ENCODE measurements around the gene KRTAP10-4. TPM values are rescaled to one million over a fixed set of nuclear protein-coding genes. Genes with fewer than 3 reads are reported as not detected.

The KRTAP10-4 gene
- total RNA-seq, 1 donor from 2014 or later, result not detected

- Mint-ChIP-seq H3K27me3 (ENCODE audit: low read depth) (peaks cover 13% of the 10 kb centered on the region), H3K4me3 (ENCODE audit: unreplicated experiment) (no peak overlapping the region), H3K4me1 (ENCODE audit: low read depth) (no peaks in the 10 kb centered on the region), H3K9me3 (ENCODE audit: low read depth) (no peaks in the 10 kb centered on the region), H3K27ac (ENCODE audit: unreplicated experiment) (no peak overlapping the region), H3K36me3 (ENCODE audit: low read depth) (no peaks in the 10 kb centered on the region)
- peak; percentile 51 for DNase-seq (ENCODE audit: low spot score)
- TF ChIP-seq, protein P1, sequence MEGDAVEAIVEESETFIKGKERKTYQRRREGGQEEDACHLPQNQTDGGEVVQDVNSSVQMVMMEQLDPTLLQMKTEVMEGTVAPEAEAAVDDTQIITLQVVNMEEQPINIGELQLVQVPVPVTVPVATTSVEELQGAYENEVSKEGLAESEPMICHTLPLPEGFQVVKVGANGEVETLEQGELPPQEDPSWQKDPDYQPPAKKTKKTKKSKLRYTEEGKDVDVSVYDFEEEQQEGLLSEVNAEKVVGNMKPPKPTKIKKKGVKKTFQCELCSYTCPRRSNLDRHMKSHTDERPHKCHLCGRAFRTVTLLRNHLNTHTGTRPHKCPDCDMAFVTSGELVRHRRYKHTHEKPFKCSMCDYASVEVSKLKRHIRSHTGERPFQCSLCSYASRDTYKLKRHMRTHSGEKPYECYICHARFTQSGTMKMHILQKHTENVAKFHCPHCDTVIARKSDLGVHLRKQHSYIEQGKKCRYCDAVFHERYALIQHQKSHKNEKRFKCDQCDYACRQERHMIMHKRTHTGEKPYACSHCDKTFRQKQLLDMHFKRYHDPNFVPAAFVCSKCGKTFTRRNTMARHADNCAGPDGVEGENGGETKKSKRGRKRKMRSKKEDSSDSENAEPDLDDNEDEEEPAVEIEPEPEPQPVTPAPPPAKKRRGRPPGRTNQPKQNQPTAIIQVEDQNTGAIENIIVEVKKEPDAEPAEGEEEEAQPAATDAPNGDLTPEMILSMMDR (IDR thresholded peaks at IDR 0.05), result no peak
Measured at GRCh38 chr21:44527156-44527982, 46.2 kb upstream of the KRTAP10-4 start.

DNA sequence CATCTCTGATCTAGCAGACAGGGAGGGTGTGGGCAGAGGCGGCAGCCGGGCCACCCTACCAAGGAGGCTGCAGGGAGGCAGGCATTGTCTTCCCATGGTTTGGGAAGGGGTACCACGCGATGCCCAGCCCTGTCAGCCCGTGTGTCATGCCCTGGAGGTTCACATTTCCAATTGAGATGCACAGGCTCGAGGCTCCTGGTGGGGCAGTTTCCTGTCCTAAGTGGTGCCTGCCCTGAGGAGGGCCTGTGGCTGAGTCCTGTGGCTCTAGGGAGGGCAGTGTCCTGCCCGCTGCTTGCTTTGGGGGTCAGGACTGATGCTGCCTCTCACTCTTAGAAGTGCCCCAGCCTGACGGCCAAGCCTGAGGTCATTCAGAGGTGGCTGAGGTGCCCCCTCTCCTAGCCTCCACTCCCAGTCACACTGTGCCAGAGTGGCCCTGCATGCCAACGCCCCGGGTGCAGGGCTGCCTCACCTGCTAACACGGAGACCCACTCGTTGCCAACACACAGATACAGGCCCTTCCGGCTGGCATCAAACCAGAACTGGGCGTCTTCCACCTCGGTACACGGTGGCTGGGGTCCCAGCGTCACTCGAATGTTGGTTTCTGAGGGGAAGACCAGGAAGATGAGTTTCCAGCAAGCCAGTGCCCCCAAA, 45.4 kb upstream of the KRTAP10-4 start:
- no peaks in the 10 kb centered on the region for H3K36me3 Mint-ChIP-seq (ENCODE audit: low read depth)
- peaks cover 13% of the 10 kb centered on the region for H3K27me3 Mint-ChIP-seq (ENCODE audit: low read depth)
- H3K4me3 Mint-ChIP-seq (ENCODE audit: unreplicated experiment), result no peak overlapping the region
- no peak overlapping the region for H3K27ac Mint-ChIP-seq (ENCODE audit: unreplicated experiment)
- DNase-seq (ENCODE audit: low spot score), result peak; percentile 84
- H3K4me1 Mint-ChIP-seq (ENCODE audit: low read depth), result no peaks in the 10 kb centered on the region
- TF ChIP-seq, protein P1 (IDR thresholded peaks at IDR 0.05), result no peak
- no peaks in the 10 kb centered on the region for H3K9me3 Mint-ChIP-seq (ENCODE audit: low read depth)

DNA sequence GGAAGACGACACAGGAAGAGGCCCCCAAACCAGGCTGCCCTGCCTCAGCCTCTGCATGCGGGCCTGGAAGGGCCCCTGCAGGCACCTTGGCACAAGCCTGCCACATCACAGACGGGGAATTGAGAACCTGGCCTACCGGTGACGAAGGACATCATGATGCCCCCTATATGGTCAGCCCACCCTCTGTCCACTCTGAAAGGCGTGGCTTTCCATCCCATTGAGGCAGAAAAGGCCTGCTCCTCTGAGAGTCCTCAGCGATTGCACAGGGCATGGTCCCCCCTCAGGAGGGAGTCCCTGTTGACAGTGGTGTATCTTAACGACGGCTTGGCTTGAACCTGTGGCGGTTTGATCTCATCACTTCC, 44.9 kb upstream of the KRTAP10-4 start:
- DNase-seq (ENCODE audit: low spot score), result no peak
- TF ChIP-seq, protein P1 (IDR thresholded peaks at IDR 0.05), result no peak
- H3K4me3 Mint-ChIP-seq (ENCODE audit: unreplicated experiment), result no peak overlapping the region
- H3K36me3 Mint-ChIP-seq (ENCODE audit: low read depth), result no peaks in the 10 kb centered on the region
- peaks cover 13% of the 10 kb centered on the region for H3K27me3 Mint-ChIP-seq (ENCODE audit: low read depth)
- H3K9me3 Mint-ChIP-seq (ENCODE audit: low read depth), result no peaks in the 10 kb centered on the region
- H3K4me1 Mint-ChIP-seq (ENCODE audit: low read depth), result no peaks in the 10 kb centered on the region
- no peak overlapping the region for H3K27ac Mint-ChIP-seq (ENCODE audit: unreplicated experiment)

DNA sequence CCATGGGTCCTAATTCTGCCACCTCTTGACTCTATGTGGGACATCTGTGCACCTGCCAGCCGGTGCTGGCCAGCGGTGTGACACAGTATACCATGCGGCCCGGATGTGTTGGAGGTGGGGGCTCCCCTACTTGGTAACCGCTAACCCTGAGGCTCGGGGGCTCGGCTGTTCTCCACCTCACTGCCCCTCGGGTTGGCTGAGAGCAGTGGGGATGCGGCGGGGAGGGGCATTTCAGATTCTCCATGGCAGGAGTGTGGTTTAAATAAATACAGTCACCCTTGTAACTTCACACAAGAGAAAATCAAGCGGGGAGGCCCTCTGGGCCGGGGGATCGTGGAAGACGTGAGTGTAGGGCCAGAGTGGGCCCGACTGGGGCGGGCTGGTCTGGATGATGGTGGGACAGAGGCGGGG, 44.5 kb upstream of the KRTAP10-4 start:
- no peak overlapping the region for H3K4me3 Mint-ChIP-seq (ENCODE audit: unreplicated experiment)
- peak; percentile 81 for DNase-seq (ENCODE audit: low spot score)
- no peaks in the 10 kb centered on the region for H3K36me3 Mint-ChIP-seq (ENCODE audit: low read depth)
- H3K27me3 Mint-ChIP-seq (ENCODE audit: low read depth), result peaks cover 13% of the 10 kb centered on the region
- no peaks in the 10 kb centered on the region for H3K4me1 Mint-ChIP-seq (ENCODE audit: low read depth)
- TF ChIP-seq, protein P1 (IDR thresholded peaks at IDR 0.05), result no peak
- no peaks in the 10 kb centered on the region for H3K9me3 Mint-ChIP-seq (ENCODE audit: low read depth)
- H3K27ac Mint-ChIP-seq (ENCODE audit: unreplicated experiment), result no peak overlapping the region

GRCh38 chr21:44529503-44530125, 43.9 kb upstream of the KRTAP10-4 start:
- Mint-ChIP-seq H3K9me3 (ENCODE audit: low read depth) (no peaks in the 10 kb centered on the region), H3K27ac (ENCODE audit: unreplicated experiment) (no peak overlapping the region), H3K4me1 (ENCODE audit: low read depth) (no peaks in the 10 kb centered on the region), H3K27me3 (ENCODE audit: low read depth) (peaks cover 13% of the 10 kb centered on the region), H3K36me3 (ENCODE audit: low read depth) (no peaks in the 10 kb centered on the region), H3K4me3 (ENCODE audit: unreplicated experiment) (no peak overlapping the region)
- DNase-seq (ENCODE audit: low spot score), result peak; percentile 85
- TF ChIP-seq, protein P1 (IDR thresholded peaks at IDR 0.05), result no peak

Measured in chondrocyte (in vitro differentiated cells).